Measurements from ENCODE around the gene EIF2D.
A peak's percentile ranks its signal among the peaks of the same experiment; 100 is the strongest.

Gene EIF2D

DNA sequence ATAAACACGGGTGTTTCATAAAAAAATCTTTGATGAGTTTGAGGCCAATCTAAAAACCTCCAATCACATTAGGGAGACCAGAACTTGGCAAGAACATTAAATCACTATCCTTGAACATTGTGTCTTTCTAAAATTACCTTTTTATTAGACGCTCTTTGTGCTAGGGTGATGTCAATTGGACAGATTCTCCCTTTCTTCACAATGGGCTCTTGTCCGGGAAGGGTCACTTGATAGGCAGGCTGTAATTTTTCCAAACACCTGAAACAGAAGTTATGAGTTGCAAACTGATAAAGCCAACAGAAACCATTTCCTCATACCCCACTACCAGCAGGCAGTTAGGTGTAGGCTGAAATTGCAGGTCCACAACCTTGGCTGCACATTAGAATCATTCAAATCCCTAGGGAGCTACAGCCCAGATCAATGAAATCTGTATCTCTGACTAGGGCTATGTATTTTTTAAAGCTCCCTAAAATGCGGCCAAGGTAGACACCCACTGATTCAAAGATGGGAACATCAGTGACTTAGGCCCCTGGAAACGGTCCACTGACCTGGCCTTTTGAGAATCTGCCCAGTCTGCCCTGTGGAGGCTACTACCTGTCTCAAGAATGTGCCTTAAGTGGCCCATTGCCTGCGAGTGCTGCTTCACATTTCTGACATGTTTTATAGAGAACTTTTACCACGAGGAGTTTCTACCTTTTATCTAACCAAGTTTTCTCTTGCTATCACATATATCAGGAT is 16.5 kb downstream of the EIF2D start:
- DNase-seq (ENCODE audit: low read depth) = no peak
- TF ChIP-seq, protein P1, sequence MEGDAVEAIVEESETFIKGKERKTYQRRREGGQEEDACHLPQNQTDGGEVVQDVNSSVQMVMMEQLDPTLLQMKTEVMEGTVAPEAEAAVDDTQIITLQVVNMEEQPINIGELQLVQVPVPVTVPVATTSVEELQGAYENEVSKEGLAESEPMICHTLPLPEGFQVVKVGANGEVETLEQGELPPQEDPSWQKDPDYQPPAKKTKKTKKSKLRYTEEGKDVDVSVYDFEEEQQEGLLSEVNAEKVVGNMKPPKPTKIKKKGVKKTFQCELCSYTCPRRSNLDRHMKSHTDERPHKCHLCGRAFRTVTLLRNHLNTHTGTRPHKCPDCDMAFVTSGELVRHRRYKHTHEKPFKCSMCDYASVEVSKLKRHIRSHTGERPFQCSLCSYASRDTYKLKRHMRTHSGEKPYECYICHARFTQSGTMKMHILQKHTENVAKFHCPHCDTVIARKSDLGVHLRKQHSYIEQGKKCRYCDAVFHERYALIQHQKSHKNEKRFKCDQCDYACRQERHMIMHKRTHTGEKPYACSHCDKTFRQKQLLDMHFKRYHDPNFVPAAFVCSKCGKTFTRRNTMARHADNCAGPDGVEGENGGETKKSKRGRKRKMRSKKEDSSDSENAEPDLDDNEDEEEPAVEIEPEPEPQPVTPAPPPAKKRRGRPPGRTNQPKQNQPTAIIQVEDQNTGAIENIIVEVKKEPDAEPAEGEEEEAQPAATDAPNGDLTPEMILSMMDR (conservative IDR thresholded peaks at IDR 0.05; ENCODE audit: low read depth, low read length) = no peak
- no peak overlapping the region for H3K4me3 ChIP-seq (ENCODE audit: low read depth, low read length)

DNA sequence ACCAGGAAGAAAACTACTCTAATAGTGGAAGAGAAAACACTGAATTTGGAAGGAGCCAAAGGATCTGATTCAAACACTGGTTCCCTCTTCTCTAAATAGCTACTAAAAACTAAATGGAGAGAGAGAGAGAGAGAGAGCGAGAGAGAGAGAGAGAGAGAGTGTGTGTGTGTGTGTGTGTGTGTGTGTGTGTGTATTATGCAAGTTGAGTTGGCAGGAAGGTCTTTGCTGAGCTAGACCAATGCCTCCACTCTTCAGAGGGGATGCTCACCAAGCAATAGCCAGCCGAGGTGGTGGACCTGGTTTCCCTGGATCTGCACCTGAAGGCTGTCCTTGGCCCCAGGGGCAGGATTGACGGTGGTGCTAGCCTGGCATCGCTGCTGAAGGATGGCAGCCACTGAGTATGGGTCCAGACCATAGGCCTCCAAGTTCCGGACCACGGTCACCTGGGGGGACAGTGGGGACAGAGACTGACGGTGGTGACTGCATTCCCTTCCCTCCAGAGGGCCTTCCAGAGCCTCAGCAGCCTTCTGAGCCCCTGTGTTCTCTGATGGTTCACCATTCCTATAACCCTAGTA is 18.8 kb downstream of the EIF2D start:
- no peak for DNase-seq (ENCODE audit: low read depth)
- TF ChIP-seq, protein P1 (conservative IDR thresholded peaks at IDR 0.05; ENCODE audit: low read depth, low read length) = no peak
- H3K4me3 ChIP-seq (ENCODE audit: low read depth, low read length) = no peak overlapping the region

DNA sequence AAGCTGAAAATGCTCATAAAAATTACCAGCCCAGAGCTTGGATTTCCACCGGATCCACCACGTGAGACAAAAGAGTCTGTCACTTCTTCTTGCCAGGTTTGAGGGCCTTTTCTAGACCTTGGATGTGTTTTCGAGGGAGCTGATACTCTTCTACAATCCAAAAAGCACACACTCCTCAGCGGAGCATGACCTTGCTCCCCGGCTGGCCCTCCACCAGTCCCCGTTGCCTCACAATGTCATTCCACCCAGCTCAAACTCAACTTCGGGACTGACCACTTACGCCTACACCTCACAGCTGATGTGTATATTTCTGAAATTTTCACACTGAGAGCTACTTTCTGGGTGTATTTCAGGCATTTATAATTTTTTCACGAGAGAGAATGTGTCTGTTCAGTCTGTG is 20.6 kb downstream of the EIF2D start:
- DNase-seq (ENCODE audit: low read depth) = no peak
- H3K4me3 ChIP-seq (ENCODE audit: low read depth, low read length) = no peak overlapping the region
- TF ChIP-seq, protein P1 (conservative IDR thresholded peaks at IDR 0.05; ENCODE audit: low read depth, low read length) = no peak

DNA sequence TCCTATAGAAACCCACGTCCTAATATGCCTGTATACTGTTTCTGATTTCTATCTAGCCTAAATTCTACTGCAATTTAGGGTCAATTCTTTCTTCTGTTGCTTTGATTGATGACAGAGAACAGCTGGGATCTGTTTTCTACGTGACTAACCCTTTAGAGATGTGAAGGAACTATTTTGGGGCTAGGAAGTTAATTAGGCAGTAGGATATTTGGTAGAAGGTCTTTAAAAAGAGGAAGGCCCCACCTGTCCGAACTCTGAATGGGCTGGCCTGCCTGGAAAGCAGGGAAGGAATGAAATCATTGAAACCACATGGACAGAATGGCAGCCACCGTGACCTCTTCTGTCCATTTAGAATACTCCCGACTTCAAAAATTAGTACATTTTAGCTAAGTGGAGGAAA is 21.0 kb downstream of the EIF2D start:
- TF ChIP-seq, protein P1 (conservative IDR thresholded peaks at IDR 0.05; ENCODE audit: low read depth, low read length) = no peak
- DNase-seq (ENCODE audit: low read depth) = peak; percentile 17
- H3K4me3 ChIP-seq (ENCODE audit: low read depth, low read length) = no peak overlapping the region

DNA sequence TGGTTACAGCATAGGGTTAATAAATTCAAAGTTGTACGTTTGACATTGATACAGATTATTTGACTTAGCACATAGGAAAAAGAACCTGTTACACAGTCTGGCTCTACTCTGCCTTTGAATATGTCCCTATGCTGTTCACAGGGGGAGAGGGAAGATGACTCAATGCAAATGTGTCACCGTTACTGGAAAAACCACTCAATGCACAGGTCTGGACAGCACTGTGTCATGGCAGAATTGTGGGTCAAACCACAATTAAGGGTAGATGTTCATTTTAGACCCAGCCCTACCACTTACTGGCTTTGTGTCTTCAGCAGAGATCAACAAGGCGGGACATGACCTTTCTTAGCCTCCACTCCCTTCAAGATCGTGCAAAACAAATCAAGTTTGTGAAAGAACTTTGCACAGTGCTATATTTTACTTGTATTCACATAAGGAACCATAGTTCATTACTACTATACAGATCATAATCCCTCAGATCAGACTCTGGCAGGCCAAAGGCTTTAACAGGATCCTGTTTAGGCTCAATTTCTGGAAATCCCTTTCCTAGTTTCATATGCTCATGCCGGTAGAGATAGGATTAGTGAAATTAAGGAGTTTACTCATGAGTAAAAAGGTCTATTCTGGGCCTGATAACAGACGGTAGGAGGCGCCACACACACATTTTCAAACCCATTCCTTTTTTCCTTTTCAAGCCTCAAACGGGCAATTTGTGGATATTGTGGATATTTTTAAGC is 22.1 kb downstream of the EIF2D start:
- DNase-seq (ENCODE audit: low read depth) = peak; percentile 51
- no peak overlapping the region for H3K4me3 ChIP-seq (ENCODE audit: low read depth, low read length)
- TF ChIP-seq, protein P1 (conservative IDR thresholded peaks at IDR 0.05; ENCODE audit: low read depth, low read length) = peak; percentile 50

DNA sequence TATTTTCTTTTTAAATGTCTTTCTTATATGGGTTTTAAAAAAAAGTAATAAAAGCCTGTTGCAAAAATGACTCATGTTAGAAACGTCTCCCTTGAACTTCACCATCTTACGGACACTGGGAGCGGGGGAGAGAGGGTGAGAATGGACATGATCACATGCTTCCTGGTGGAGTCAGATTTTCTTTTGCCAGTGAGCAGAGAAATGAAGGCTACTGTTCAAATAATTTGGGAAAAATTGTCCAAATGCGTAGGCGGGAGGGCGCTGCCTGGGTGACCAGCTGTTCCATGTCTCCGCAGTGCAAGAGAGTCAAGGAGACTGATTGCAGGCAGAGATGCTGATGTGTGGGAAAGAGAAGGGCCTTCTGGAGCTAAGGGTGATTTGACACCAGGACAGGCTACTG is 23.1 kb downstream of the EIF2D start:
- peak; percentile 92 for DNase-seq (ENCODE audit: low read depth)
- no peak overlapping the region for H3K4me3 ChIP-seq (ENCODE audit: low read depth, low read length)
- TF ChIP-seq, protein P1 (conservative IDR thresholded peaks at IDR 0.05; ENCODE audit: low read depth, low read length) = no peak
